HCT116 (cell line): ENCODE measurements around the gene PTPN23. TPM values are rescaled to one million over a fixed set of nuclear protein-coding genes. Genes with fewer than 3 reads are reported as not detected.
A peak's percentile ranks its signal among the peaks of the same experiment; 100 is the strongest.

Experiments used
- ATAC-seq: fragments of 200-7000 bp; cut with Tn5 transposase; 2 replicates; pipeline ENCODE4 v1.9.1; 2020; ENCODE audit warnings: mild to moderate bottlenecking, moderate library complexity
- BruUV-seq: library from RNA; stranded (reverse); fragments of 400-500 nt; replicated peaks from 2 replicates; lab custom pipeline; 2021; lab: Mats Ljungman, UMichigan
- CTCF ChIA-PET: fragments of 300-600 bp; sonication (Branson Sonifier 250); formaldehyde crosslinking; loops from one replicate; lab custom pipeline; 2021; ENCODE audit warnings: antibody characterized with exemption; lab: Charles Lee
- POLR2A ChIA-PET: fragments of 300-600, 350-600 bp; sonication (Branson Sonifier 250); formaldehyde crosslinking; loops from one replicate; lab custom pipeline; 2021; ENCODE audit warnings: antibody characterized with exemption; lab: Charles Lee
- RAD21 ChIA-PET, 2 experiments: fragments of 300-600 bp; sonication (Branson Sonifier 250); formaldehyde crosslinking; loops; one replicate each; lab custom pipeline; 2023; ENCODE audit warnings: low total read pairs in 2 of 2; ENCODE audit not compliant: uncharacterized antibody in 2 of 2, unreplicated experiment in 2 of 2, low non-redundant PET in 1 of 2; lab: Charles Lee
- DNase-seq: peaks from one replicate; pipeline ENCODE4 v3.0.0-alpha.2; 2010; ENCODE audit warnings: low read depth, low spot score
- H2AFZ ChIP-seq: fragments of 200-600 bp; shearing (Covaris generic), sonication (generic); 2 replicates; pipeline ENCODE4 v1.6.1; 2017; ENCODE audit warnings: low read depth, mixed run types, mixed read lengths, antibody characterized with exemption, low read length; ENCODE audit not compliant: poor library complexity, severe bottlenecking
- H3K27ac ChIP-seq: 2 replicates; pipeline ENCODE4 v1.5.1; 2012; ENCODE audit warnings: low read depth, low read length
- H3K27me3 ChIP-seq: fragments of 200-600 bp; sonication (generic); 2 replicates; pipeline ENCODE4 v1.6.1; 2016; ENCODE audit warnings: mixed run types, low read length, mixed read lengths; ENCODE audit not compliant: insufficient read depth
- H3K36me3 ChIP-seq, 2 experiments: fragments of 200-500 bp in 1 of 2; fragments of 200-600 bp in 1 of 2; sonication (Bioruptor generic) in 1 of 2; sonication (generic) in 1 of 2; 2 replicates each; pipeline versions ENCODE4 v1.5.1 to v1.6.1; 2014 to 2016; ENCODE audit warnings: low read length in 2 of 2, inconsistent platforms in 1 of 2, mixed read lengths in 1 of 2, mixed run types in 1 of 2; ENCODE audit not compliant: insufficient read depth in 2 of 2, control insufficient read depth in 1 of 2
- H3K4me1 ChIP-seq, 2 experiments: fragments of 200-600 bp in 1 of 2; sonication (generic) in 1 of 2; 2 replicates each; pipeline versions ENCODE4 v1.5.1 to v1.6.1; 2012 to 2017; ENCODE audit warnings: low read length in 2 of 2, inconsistent platforms in 1 of 2, mild to moderate bottlenecking in 1 of 2, mixed read lengths in 1 of 2, mixed run types in 1 of 2, moderate library complexity in 1 of 2; ENCODE audit not compliant: insufficient read depth in 2 of 2, control insufficient read depth in 1 of 2
- H3K4me2 ChIP-seq: fragments of 200-600 bp; sonication (generic); 2 replicates; pipeline ENCODE4 v1.6.1; 2017; ENCODE audit warnings: mixed run types, low read length, mixed read lengths
- H3K4me3 ChIP-seq, 2 experiments: fragments of 200-600 bp in 1 of 2; sonication (generic) in 1 of 2; replicated peaks in 1 of 2; 2 replicates each; pipeline ENCODE4 v1.5.1; 2011 to 2016; ENCODE audit warnings: low read length in 2 of 2, control low read depth in 1 of 2, low read depth in 1 of 2, mild to moderate bottlenecking in 1 of 2, mixed read lengths in 1 of 2, mixed run types in 1 of 2
- H3K79me2 ChIP-seq: fragments of 200-600 bp; sonication (generic); 2 replicates; pipeline ENCODE4 v1.6.1; 2017; ENCODE audit warnings: mild to moderate bottlenecking, mixed run types, low read length, moderate library complexity, mixed read lengths; ENCODE audit not compliant: insufficient read depth
- H3K9ac ChIP-seq: fragments of 200-600 bp; sonication (generic); 2 replicates; pipeline ENCODE4 v1.6.1; 2016; ENCODE audit warnings: low read length, mixed read lengths
- H3K9me2 ChIP-seq: fragments of 200-600 bp; sonication (generic), shearing (Covaris generic); 2 replicates; pipeline ENCODE4 v1.6.1; 2017; ENCODE audit warnings: mixed run types, mild to moderate bottlenecking, moderate library complexity; ENCODE audit not compliant: insufficient read depth
- H3K9me3 ChIP-seq, 2 experiments: fragments of 200-500 bp in 1 of 2; fragments of 200-600 bp in 1 of 2; sonication (Bioruptor generic) in 1 of 2; sonication (generic) in 1 of 2; 2 replicates each; pipeline ENCODE4 v1.6.1; 2014 to 2017; ENCODE audit warnings: low read length in 2 of 2, mixed read lengths in 2 of 2, inconsistent platforms in 1 of 2, low read depth in 1 of 2, mild to moderate bottlenecking in 1 of 2, mixed run types in 1 of 2, moderate library complexity in 1 of 2; ENCODE audit not compliant: control insufficient read depth in 1 of 2, insufficient read depth in 1 of 2
- H4K20me1 ChIP-seq: fragments of 200-600 bp; sonication (generic), shearing (Covaris generic); 2 replicates; pipeline ENCODE4 v1.6.1; 2017; ENCODE audit warnings: mixed run types, mild to moderate bottlenecking, moderate library complexity; ENCODE audit not compliant: insufficient read depth
- CTCF ChIP-seq, 3 experiments: fragments of 200-600 bp in 1 of 3; sonication (generic) in 1 of 3; IDR thresholded peaks in 2 of 3; conservative IDR thresholded peaks in 1 of 3; 2 replicates each; pipeline ENCODE4 v1.5.1; 2012 to 2017; ENCODE audit warnings: low read depth in 2 of 3, low read length in 2 of 3, antibody characterized with exemption in 1 of 3, borderline replicate concordance in 1 of 3, control low read depth in 1 of 3, mild to moderate bottlenecking in 1 of 3, mixed read lengths in 1 of 3, mixed run types in 1 of 3, moderate library complexity in 1 of 3; ENCODE audit not compliant: insufficient read depth in 1 of 3
- MAX ChIP-seq: IDR thresholded peaks from 2 replicates; pipeline ENCODE4 v1.6.1; 2012
- RAD21 ChIP-seq: IDR thresholded peaks from 2 replicates; pipeline ENCODE4 v1.6.1; 2012; ENCODE audit warnings: low read depth, mild to moderate bottlenecking
- SP1 ChIP-seq: IDR thresholded peaks from 2 replicates; pipeline ENCODE4 v1.6.1; 2012; ENCODE audit warnings: low read depth
- intact Hi-C: fragments of 100-400 bp; cut with micrococcal nuclease; formaldehyde crosslinking; loops from 2 replicates; pipeline ENCODE4 v1.10.0; 2022
- total RNA-seq: library from RNA; stranded (reverse); gene quantifications from one replicate; pipeline ENCODE4 v1.2.1, GENCODE V29; 2021; ENCODE audit not compliant: unreplicated experiment

The PTPN23 gene
- total RNA-seq, 1 experiment from 2014 or later = 56.5 TPM

- peak overlapping the region; percentile 33 for H3K4me2 ChIP-seq
- H3K27ac ChIP-seq = peak overlapping the region; percentile 51
- no peak for DNase-seq
- H3K36me3 ChIP-seq = peaks cover 5 to 15% of the 10 kb centered on the region in 2 experiments; a peak in 3 of 4 replicates
- TF ChIP-seq RAD21 = peak; percentile 54
- TF ChIP-seq CTCF (IDR thresholded peaks at IDR 0.05 in 2 of 3, conservative IDR thresholded peaks at IDR 0.05 in 1 of 3; ENCODE audit: borderline replicate concordance in 1 of 3, insufficient read depth in 1 of 3, low read depth in 2 of 3, low read length in 2 of 3) = peak; percentile 47 to 53 (median 51); a peak in 4 of 6 replicates
- TF ChIP-seq MAX = peak; percentile 74
- no peak for TF ChIP-seq SP1
- TF ChIP-seq, all 23 proteins: peak for 3
- RAD21 ChIA-PET = interaction anchor here (0.5 to 1.9 kb wide), 2 partner anchors 98 to 368 kb away, joined by 4 to 6 read pairs; no protein-coding TSS in a partner anchor
- intact Hi-C loops = loop anchor here (1.0 to 5.0 kb wide), 4 partner anchors 54 to 729 kb away; partner anchors contain the start of gene ELP6
- Histone ChIP-seq H3K9me2 (no peaks in the 10 kb centered on the region), H4K20me1 (no peaks in the 10 kb centered on the region), H3K9me3 (no peaks in the 10 kb centered on the region), H3K4me1 (peaks cover 5 to 11% of the 10 kb centered on the region in 2 experiments; a peak in 2 of 4 replicates), H2AFZ (no peak overlapping the region), H3K79me2 (no peaks in the 10 kb centered on the region; the same call in 1 of the 2 replicates), H3K9ac (no peak overlapping the region), H3K4me3 (no peak overlapping the region), H3K27me3 (no peaks in the 10 kb centered on the region)
- peak; percentile 39; the same call in 1 of the 2 replicates for ATAC-seq
- POLR2A ChIA-PET = no interaction called here
- no TSS peak for BruUV-seq
- CTCF ChIA-PET = interaction anchor here (0.6 to 2.3 kb wide), 10 partner anchors 9 to 736 kb away, joined by 3 to 15 read pairs (median 5); partner anchors contain the start of gene SCAP
These were observed 41.2 kb downstream of the PTPN23 start for GRCh38 chr3:47421741-47422649.
